Sciatic nerve (tissue), 2 donors: ENCODE results near the gene IRX3. TPM values are rescaled to one million over a fixed set of nuclear protein-coding genes. Genes with fewer than 3 reads are reported as not detected.
"Not testable (repeated sequence)": the region's sequence is repeated elsewhere in the genome, so short reads cannot be mapped to it uniquely, and the experiment has no call there.

Experiments
- ATAC-seq: fragments of 200-7000 bp; cut with Tn5 transposase; one replicate; pipeline ENCODE4 v1.9.1; 2020; ENCODE audit warnings: mild to moderate bottlenecking, moderate library complexity
- DNase-seq: peaks from one replicate; pipeline ENCODE4 v3.0.0-alpha.2; 2020; ENCODE audit warnings: low spot score
- intact Hi-C: fragments of 100-400 bp; cut with DNase I; formaldehyde crosslinking; loops from one replicate; pipeline ENCODE4 v1.14.2; 2022
- total RNA-seq: library from RNA; stranded (reverse); fragmentation: NEBNext Ultra II Directional; extraction: Animal tissue kit (Norgen Biotek cat#: 25700); gene quantifications from one replicate; pipeline ENCODE4 v1.2.1, GENCODE V29; 2021
- donor health status: DM: no; HTN: no; CAD: no.
- donor health status: DM: no; HTN: no; CAD: no.

The IRX3 gene
- total RNA-seq, 1 donor from 2014 or later, result 1.1 TPM

- peak; percentile 60 for ATAC-seq
- intact Hi-C loops, result no loop called here
- peak; percentile 71 for DNase-seq
Measured at GRCh38 chr16:54282202-54282927, 4.2 kb downstream of the IRX3 start.

DNA sequence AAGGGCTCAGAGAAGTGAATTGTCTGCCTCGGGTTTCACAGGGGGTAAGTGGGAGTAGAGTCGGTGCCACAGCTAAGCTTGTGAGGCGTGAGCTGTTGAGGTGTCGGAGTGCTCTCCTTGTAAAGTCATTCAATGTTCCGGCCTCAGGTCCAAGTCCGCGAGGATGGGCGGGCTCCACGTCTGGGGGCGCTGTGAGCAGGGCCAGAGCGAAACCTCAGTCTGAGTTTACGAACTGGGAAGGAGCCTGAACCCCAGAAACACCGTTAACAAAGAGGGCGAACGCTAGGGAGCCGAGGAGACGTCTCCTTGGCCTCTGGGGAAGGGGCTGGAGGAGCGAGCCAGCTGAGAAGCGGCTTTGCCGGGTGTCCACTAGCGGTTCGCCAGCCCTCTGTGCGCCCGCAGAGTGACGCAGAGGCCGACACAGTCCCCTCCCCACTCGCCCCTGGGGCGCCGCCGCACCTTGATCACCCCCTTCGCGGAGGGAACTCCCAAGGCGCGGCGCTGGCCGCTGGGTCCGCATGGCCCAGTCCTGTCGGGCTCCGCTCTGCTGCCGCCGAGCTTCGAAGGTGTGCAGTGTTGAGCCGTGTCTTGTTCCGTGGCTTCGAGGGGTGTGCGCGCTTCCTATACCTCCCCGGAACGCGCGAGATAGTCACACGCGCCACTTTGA is 4.9 kb downstream of the IRX3 start:
- DNase-seq, result peak; percentile 54
- ATAC-seq, result peak; percentile 5
- intact Hi-C loops, result no loop called here

- intact Hi-C loops, result no loop called here
- ATAC-seq (no peak), DNase-seq (peak; percentile 25)
Measured at GRCh38 chr16:54280751-54281150, 5.8 kb downstream of the IRX3 start.

DNA sequence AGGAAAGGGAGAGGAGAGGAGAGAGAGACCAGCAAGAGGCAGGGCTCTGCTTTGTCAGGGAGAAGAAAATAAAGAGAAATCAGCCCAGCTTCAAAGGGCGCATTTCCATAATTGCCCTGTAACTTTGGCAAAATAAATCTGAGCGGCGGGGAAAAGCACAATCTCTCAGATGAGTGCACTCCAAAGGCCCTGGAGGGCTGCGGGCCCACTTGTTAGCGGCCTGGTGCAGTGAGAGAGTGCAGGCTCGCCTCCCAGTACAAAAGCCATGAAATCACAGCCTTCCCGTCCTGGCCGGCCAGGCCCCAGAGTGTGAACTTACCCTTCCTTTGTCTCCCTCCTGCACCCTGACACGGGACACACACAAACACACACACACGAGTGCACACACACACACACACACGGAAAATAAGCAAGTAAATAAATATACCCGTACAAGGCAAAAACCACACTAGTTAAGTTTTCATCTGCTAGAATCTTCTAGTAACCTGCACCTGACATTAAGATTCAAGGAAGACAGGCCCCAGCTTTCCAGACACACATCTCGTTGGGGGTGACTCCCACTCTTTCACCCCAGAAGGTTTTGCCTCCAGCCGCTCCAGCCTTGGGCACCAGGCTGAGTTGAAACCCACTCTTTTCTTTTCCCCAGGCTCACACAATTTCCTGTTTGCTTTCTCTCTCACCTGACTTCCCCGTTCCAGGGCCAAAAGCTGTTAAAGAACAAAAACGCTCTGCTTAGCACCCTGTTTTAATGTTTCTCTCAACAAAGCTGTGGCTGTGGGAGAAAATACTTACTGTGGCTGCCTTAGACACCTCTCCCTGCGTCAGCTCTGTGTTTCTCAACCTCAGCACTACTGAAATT is 8.5 kb downstream of the IRX3 start:
- DNase-seq (peak; percentile 44), ATAC-seq (no peak)
- intact Hi-C loops, result no loop called here

- intact Hi-C loops, result no loop called here
- DNase-seq (no peak), ATAC-seq (no peak)
Measured at GRCh38 chr16:54275956-54276355, 10.6 kb downstream of the IRX3 start.

DNA sequence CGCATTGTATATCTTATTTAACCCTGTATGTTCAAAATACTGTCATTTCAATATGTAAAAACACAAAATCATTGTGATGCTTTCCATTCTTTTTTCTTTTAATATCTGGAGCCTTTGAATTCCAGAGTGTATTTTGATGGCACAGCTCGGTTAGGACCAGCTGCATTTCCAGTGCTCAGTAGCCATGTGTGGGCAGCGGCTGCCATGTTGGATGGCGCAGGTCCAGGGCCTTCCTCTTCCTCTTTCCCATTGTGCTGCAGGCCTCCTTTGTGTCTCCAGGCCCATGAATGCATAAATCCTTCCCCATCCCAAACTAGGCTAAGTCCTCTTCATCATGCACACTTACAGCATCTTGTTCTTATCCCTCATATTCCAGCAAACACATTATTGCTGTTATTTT is 13.0 kb downstream of the IRX3 start:
- DNase-seq (no peak), ATAC-seq (no peak)
- intact Hi-C loops, result no loop called here

- ATAC-seq, result no peak
- intact Hi-C loops, result no loop called here
- DNase-seq, result no peak
Measured at GRCh38 chr16:54270711-54271110, 15.9 kb downstream of the IRX3 start.

DNA sequence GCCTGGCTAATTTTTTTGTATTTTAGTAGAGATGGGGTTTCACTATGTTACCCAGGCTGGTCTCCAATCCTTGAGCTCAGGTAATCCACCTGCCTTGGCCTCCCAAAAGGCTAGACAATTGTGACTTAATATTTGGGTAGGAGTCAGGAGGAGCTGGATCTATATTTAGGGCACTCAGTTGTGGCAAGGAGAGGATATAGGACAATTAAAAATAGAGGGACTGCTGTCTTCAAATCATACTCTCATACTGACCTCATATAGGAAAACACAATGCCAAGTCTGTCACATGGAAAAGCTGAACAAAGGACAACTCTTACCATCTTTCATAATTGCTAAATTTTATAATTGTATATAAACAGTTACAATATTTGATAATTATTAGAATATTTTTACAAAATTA is 17.1 kb downstream of the IRX3 start:
- intact Hi-C loops, result no loop called here
- ATAC-seq, result no peak
- no peak for DNase-seq

DNA sequence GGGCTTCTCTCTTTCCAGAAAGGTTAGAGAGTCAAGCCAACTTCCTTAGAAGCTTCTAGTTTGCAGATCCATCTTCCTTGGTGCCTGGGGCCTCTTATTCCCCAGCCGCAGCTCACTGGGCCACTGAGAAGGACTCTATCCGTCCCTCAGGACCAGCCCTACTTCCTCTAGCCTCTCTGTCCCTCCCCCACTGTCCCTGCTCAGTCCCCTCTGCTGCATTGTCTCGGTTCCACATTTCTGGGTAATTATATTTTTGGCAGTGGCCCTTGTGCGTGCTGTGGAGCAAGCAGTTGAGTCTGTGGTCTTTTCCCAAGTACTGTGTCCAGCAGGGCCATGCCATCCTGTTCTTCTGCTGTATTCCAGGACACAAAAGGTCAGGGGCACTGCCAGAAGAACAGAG is 17.8 kb downstream of the IRX3 start:
- no peak for ATAC-seq
- DNase-seq, result no peak
- intact Hi-C loops, result no loop called here

- DNase-seq (no peak), ATAC-seq (no peak)
- intact Hi-C loops, result no loop called here
Measured at GRCh38 chr16:54268340-54268739, 18.2 kb downstream of the IRX3 start.

DNA sequence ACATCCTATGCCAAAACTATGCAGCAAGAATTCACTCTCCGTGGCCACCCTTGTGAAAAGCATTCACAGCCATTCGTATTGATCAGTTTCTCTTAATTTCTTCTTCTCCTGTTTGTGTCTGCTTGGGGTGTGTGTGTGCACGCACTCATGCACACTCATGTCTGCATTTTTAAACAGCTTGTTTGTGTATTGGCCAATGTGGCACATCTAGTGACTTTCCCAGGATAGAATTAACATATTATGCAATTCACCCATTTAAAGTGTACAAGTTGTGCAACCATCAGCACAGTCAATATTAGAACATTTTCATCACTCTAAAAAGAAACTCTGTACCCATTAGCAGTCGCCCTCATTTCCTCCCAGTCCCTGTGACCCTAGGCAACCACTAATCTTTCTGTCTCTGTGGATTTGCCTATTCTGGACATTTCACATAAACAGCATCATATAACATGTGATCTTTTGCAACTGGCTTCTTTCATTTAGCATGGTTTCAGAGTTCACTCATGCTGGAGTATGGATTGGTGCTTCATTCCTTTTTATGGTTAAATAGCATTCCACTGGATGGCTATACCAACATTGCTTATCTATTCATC is 20.1 kb downstream of the IRX3 start:
- no peak for DNase-seq
- ATAC-seq, result peak; percentile 96
- intact Hi-C loops, result no loop called here

GRCh38 chr16:54265575-54266107 is 20.9 kb downstream of the IRX3 start:
- ATAC-seq, result peak; percentile 17

GRCh38 chr16:54253118-54253517 is 33.5 kb downstream of the IRX3 start:
- ATAC-seq (no peak), DNase-seq (no peak)
- intact Hi-C loops, result no loop called here

More at GRCh38 chr16:54265575-54266107, 20.9 kb downstream of the IRX3 start:
- intact Hi-C loops, result no loop called here
- no peak for DNase-seq

GRCh38 chr16:54248863-54249710 is 37.5 kb downstream of the IRX3 start:
- no peak for ATAC-seq
- no peak for DNase-seq
- intact Hi-C loops, result no loop called here

GRCh38 chr16:54247705-54248104 is 38.9 kb downstream of the IRX3 start:
- DNase-seq, intact Hi-C loops, ATAC-seq: not testable (repeated sequence)

DNA sequence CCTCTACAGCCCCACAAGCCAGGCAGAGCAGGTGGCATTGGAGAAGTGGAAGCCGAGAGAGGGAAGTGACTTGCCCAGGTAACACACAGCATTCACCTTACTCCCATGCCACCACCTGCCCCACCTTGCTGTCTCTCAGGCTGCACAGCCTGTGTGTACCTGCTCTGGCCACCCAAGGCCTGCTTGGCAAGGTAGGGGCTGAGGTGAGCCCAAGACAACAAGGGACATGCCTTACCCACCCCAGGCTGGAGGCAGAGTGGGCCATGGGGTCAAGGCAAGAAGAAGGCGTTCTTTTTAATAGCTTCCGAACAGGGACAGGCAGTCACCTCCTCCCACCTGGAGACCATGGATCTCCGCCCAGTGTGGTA is 40.1 kb downstream of the IRX3 start:
- no peak for DNase-seq
- intact Hi-C loops, result no loop called here
- no peak for ATAC-seq

GRCh38 chr16:54245788-54246453 is 40.7 kb downstream of the IRX3 start:
- ATAC-seq, result no peak
- no peak for DNase-seq
- intact Hi-C loops, result no loop called here
